HEK293 (cell line): Measurements from ENCODE around the gene FOLR2.

Experiments
- ATF2 ChIP-seq: fragments of 450-650 bp; formaldehyde crosslinking; IDR thresholded peaks from 2 replicates; pipeline ENCODE4 v1.5.1; 2016; ENCODE audit warnings: missing biosample characterization, missing genetic modification characterization, low read depth
- CTCF ChIP-seq: fragments of 450-650 bp; formaldehyde crosslinking; IDR thresholded peaks from 2 replicates; pipeline ENCODE4 v1.5.1; 2016; ENCODE audit warnings: missing biosample characterization, missing genetic modification characterization
- REST ChIP-seq: fragments of 450-650 bp; formaldehyde crosslinking; IDR thresholded peaks from 2 replicates; pipeline ENCODE4 v1.5.1; 2016; ENCODE audit warnings: missing biosample characterization, missing genetic modification characterization
- ZNF184 ChIP-seq: fragments of 450-650 bp; IDR thresholded peaks from 2 replicates; pipeline ENCODE4 v1.5.1; 2018; ENCODE audit warnings: missing biosample characterization, mild to moderate bottlenecking, missing genetic modification characterization
- ZNF302 ChIP-seq: fragments of 450-650 bp; formaldehyde crosslinking; IDR thresholded peaks from 2 replicates; pipeline ENCODE4 v1.5.1; 2016; ENCODE audit warnings: missing biosample characterization, missing genetic modification characterization, low read depth
- ZNF416 ChIP-seq: fragments of 450-650 bp; formaldehyde crosslinking; IDR thresholded peaks from 2 replicates; pipeline ENCODE4 v1.5.1; 2016; ENCODE audit warnings: missing biosample characterization, missing genetic modification characterization
- ZNF473 ChIP-seq: fragments of 450-650 bp; formaldehyde crosslinking; IDR thresholded peaks from 2 replicates; pipeline ENCODE4 v1.5.1; 2017; ENCODE audit warnings: missing biosample characterization, missing genetic modification characterization
- ZNF585B ChIP-seq: fragments of 450-650 bp; formaldehyde crosslinking; IDR thresholded peaks from 2 replicates; pipeline ENCODE4 v1.5.1; 2016; ENCODE audit warnings: missing biosample characterization, missing genetic modification characterization
- ZNF600 ChIP-seq: fragments of 450-650 bp; formaldehyde crosslinking; IDR thresholded peaks from 2 replicates; pipeline ENCODE4 v1.5.1; 2016; ENCODE audit warnings: missing biosample characterization, missing genetic modification characterization

GRCh38 chr11:72230764-72231365 is 14.3 kb downstream of the FOLR2 start:
- TF ChIP-seq ATF2 (tag by site-specific recombination) (no peak), CTCF (tag by site-specific recombination) (no peak), REST (tag by site-specific recombination) (no peak), ZNF184 (tag by site-specific recombination) (no peak), ZNF585B (tag by site-specific recombination) (no peak), ZNF416 (tag by site-specific recombination) (no peak), ZNF473 (tag by site-specific recombination) (no peak), ZNF600 (tag by site-specific recombination) (no peak), ZNF302 (tag by site-specific recombination) (no peak)
